HG02870 (cell line): ENCODE results near the gene FEV.

Experiments used
- ATAC-seq: cut with Tn5 transposase; IDR thresholded peaks from one replicate; pipeline ENCODE4 v1.9.1; 2021; ENCODE audit warnings: mild to moderate bottlenecking, moderate library complexity; ENCODE audit not compliant: unreplicated experiment

The FEV gene

GRCh38 chr2:219017201-219017931 lies 32.4 kb upstream of the FEV start:
- no peak for ATAC-seq

GRCh38 chr2:219016721-219017120 lies 31.7 kb upstream of the FEV start:
- no peak for ATAC-seq

- no peak for ATAC-seq
These were observed 25.9 kb upstream of the FEV start for GRCh38 chr2:219010873-219011272.

- ATAC-seq: no peak
These were observed 25.3 kb upstream of the FEV start for GRCh38 chr2:219010162-219010756.

GRCh38 chr2:219009294-219009693 lies 24.3 kb upstream of the FEV start:
- ATAC-seq: no peak

GRCh38 chr2:219003979-219004378 lies 19.0 kb upstream of the FEV start:
- ATAC-seq: no peak

GRCh38 chr2:219003267-219003634 lies 18.3 kb upstream of the FEV start:
- ATAC-seq: no peak

- no peak for ATAC-seq
These were observed 17.6 kb upstream of the FEV start for GRCh38 chr2:219002395-219003266.

- ATAC-seq: no peak
These were observed 16.8 kb upstream of the FEV start for GRCh38 chr2:219001577-219002394.

- ATAC-seq: no peak
These were observed 16.2 kb upstream of the FEV start for GRCh38 chr2:219001100-219001576.

GRCh38 chr2:219000569-219000960 lies 15.6 kb upstream of the FEV start:
- no peak for ATAC-seq

- ATAC-seq: no peak
These were observed 15.0 kb upstream of the FEV start for GRCh38 chr2:218999881-219000568.

GRCh38 chr2:218999021-218999880 lies 14.3 kb upstream of the FEV start:
- no peak for ATAC-seq

GRCh38 chr2:218998414-218999002 lies 13.5 kb upstream of the FEV start:
- no peak for ATAC-seq

GRCh38 chr2:218997731-218998130 lies 12.7 kb upstream of the FEV start:
- ATAC-seq: no peak

- no peak for ATAC-seq
These were observed 12.0 kb upstream of the FEV start for GRCh38 chr2:218996937-218997336.

GRCh38 chr2:218995972-218996711 lies 11.2 kb upstream of the FEV start:
- ATAC-seq: no peak

GRCh38 chr2:218995561-218995960 lies 10.6 kb upstream of the FEV start:
- ATAC-seq: no peak
